ENCODE measurements around the gene RPRD1B.
A peak's percentile ranks its signal among the peaks of the same experiment; 100 is the strongest.
"Not testable (repeated sequence)": the region's sequence is repeated elsewhere in the genome, so short reads cannot be mapped to it uniquely, and the experiment has no call there.

RPRD1B gene

DNA sequence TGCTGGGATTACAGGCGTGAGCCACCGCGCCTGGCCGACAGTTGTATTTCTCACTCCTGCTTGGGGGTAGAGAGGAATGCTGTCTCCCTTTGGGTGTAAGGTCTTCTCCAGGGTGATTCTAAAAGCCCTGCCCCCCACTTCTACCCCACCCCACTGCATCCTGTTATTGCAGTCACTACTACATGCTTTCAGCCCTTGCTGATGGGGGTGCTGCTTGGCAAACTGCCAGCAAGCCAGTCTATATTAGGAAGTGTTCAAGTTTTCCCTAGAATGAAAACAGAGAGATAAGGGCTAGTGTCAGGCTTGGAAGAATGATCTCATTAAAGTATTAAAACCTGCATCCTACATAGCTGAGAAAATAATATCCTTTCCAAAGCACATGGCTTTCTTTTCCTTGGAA, 31.6 kb upstream of the RPRD1B start:
- no peak for DNase-seq

DNA sequence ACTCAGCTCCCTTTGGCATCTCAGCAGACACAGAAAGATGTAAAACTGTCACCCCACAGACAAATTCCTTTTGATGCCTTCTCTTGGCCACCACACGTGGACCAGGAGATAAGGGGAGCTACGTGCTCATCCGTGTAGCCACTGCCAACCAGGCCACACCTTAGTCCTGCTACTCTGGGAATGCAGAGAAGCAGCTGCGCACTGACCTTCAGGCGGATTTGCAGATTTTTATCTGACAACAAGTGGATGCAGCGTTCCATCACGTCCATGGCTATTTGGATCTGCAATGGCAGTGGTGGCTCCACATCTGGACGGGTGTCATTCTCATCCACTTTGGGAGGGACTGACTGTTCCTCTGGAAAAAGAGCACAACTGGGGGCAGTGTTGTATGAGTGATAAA, 31.1 kb upstream of the RPRD1B start:
- DNase-seq: no peak

DNA sequence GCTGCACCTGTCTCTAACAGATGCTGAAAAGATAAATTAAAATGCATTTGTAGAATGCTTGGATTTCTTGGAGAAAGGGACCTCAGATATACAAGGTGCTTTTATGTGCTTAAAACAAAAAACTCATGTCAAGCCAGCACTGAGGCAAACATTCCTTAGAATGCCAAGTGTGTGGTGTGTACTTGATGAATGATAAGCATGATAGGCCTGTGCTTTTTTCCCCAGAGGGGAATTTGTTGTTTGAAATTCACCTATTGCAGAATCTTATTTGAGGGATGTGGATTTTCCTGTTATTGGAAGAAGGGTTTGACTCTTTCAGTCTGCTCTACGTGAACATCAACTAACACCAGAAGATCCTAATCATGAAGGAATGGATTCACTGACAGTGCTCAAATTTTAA, 29.1 kb upstream of the RPRD1B start:
- DNase-seq: no peak

DNA sequence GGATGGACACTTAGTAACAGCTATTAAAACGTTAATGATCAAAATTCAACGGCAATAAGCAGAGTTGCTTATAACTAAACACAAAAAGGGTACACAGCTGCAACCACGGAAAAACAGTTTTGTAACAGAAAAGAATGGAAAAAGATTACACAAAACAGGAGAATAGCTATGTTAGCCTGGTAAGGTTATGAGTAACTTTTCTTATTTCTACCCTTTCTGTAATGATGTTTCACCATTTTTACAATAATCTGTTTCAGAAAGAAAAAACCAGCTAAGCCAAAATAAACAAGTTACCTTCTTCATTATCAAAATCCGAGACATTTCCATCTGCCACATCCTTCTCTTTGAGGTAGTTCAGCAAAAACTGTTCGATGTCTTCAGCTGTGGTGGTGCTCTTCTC, 27.6 kb upstream of the RPRD1B start:
- no peak for DNase-seq

DNA sequence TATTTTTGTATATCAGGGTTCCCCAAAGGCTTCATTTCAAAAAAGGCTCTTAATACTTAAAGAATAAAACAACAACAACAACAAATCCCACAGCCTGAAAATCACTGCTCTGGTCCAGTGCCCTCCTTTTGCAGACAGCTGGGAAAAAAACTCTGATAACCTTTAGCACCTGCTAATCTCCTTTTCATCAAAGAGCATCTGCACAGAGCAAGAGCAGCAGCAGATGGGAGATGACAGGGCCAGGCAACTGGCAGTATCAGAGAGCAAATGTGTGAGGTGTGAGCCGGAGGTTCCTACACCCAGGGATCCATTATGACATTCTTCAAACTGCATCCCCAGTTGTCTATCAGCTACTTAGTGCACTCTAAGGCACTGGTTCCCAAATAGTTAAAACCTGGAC, 26.0 kb upstream of the RPRD1B start:
- no peak for DNase-seq

DNA sequence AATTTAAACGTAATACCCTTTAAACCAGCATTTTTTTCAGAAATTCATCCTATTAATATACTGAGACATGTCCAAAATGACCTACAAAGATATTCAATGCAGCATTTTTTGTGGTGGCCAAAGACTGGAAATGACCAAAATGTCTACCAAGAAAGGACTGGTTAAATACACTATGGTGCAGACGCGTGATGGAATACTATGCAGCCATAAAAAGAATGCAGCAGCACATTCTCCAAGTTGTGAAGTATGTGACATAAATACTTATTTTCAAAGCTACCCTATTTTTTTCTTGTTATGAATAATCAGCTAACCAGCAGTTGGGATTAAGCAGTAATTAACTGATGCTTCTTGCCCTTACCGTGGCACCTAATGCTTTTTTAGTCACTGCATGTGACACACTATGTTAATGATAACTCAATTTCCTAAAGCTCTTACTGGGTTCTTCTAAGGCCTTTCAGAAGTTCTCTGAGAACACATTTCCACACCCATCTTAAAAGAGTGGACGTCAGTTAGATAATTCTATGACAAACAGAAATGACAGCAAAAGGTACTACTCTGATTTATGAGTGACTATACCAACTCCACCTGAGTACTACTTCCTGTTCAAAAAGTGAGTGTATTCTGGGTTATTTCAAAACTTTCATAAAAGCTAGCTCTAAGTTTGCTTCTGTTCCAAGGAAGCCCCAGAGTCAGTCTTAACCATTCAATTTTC, 25.2 kb upstream of the RPRD1B start:
- DNase-seq: no peak

DNA sequence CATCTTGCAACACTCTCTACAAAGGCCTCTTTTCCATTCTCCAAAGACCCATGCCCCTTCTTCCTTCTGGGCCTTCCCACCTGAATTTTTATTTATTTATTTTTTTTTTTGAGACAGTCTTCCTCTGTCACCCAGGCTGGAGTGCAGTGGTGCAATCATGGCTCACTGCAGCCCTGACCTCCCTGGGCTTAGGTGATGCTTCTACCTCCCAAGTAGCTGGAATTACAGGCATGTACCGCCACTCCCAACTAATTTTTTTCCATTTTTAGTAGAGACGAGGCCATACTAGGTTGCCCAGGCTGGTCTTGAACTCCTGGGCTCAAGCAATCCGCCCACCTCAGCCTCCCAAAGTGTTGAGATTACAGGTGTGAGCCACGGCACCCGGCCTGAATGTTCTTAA, 24.1 kb upstream of the RPRD1B start:
- not testable (repeated sequence) for DNase-seq

DNA sequence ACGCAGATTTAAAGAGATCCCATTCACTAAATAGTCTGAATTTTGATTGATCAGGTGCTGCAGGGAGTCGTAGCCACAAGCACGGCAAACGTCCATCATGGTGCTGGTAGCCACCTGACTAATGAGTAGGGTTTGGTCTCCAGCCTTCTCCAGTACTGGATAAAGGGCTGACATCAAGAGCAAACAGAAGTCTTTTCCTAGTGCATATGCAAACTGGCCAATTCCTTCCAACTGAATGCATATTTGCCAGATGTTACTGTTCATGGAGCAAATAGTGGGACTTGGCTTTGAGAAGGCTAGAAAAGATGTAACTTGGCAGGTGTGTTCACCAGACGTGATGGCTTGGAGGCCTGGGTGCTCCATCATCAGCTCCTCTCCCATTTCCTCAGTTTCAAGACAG, 21.9 kb upstream of the RPRD1B start:
- no peak for DNase-seq

DNA sequence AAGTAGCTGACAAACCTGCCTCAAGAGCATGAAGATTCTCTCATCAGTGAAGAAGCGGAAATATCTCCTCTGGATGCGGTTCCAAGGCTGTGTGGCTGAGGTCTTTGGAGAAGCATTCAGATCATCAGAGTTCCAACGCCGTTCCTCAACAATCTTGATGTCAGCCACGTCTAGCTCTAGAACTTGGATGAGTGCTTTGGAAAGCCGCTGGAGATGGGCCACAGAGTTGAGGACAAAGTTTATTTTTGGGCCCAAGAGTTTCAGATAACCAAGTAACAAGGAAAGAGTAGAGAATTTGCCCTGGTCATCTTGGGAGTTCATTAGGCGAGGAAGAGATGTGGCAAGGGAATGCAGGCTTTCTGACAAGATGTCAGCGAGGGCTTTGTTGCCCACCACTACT, 21.2 kb upstream of the RPRD1B start:
- no peak for DNase-seq

DNA sequence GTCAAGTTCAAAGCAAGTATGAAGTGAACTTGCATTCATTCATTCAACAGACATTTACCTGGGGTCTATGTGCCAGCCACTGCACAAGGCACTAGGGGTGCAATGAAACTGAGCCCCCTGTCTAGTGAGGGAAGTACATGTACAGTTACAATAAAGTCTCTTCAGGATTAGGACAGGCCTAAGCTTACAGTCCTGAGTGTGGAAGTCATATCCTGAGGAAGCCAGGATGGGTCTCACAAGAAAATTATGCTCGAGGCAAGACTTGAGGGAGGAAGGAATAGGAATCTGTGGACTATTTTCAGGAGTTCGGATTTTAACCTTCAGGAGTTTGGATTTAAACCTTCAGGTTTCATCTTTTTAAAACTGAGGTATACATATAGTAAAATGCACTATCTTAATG, 19.7 kb upstream of the RPRD1B start:
- no peak for DNase-seq

DNA sequence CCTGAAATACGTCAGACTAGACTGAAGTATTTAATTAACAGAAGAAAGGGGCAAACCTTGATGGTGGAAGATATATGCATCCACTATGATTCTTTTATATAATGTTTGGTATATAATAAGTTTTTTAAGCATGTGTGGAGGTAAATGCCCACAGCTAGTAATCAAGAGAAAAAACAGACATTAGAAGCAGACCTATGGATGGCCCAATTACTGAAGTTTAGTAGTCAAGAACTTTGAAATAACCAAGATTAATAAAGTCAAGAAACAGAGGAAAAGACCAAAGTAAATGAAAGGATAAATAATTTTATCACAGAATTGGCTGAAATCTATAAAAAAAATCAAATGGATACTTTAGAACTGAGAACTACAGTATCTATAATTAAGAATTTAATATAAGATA, 15.6 kb upstream of the RPRD1B start:
- DNase-seq: peak; percentile 27

DNA sequence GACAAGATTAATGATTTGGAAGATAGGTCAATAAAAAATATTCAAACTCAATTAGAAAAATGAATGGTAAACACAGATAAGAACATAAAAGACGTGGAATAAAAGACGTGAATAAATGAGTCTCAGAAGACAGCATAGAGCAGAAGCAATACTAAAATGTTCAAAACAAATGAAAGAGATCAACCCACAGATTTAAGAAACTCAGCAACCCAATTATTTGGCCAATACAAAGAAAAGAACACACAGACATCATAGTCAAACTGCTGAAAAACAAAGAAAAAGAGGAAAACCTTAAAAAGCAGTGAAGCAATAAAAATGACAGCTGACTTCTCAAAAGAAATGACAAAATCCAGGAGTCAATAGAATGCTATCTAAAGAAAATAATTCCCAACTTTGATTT, 15.2 kb upstream of the RPRD1B start:
- no peak for DNase-seq

DNA sequence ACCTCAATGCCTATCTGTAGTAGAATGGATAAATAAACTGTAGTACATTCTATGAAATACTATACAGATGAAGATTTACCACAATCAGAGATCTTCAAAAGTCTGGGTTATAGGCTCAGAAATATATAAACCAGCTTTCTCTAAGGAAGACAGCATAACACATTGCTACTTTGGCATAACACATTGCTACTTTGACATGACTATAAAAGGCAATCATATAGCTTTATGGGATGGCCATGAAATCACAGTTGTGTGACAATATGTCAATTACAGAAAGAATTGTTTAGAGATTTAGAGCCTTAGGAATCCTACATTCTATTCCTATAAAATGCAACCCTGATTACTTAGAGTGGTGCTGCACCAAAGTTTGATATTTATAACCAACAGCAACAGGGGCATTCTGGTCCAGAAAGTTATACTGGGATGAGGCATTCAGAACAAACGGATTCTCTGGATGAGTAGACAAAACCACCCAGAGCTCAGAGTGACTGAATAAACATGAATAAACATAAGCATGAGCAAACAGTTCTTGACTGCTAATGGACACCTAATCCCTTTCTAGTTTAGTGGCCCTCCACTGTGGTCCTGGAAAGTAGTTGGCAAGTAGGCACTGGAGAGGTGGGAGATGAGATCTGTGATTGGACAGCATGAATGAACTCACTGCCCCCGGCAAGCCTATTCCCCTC, 12.3 kb upstream of the RPRD1B start:
- no peak for DNase-seq

DNA sequence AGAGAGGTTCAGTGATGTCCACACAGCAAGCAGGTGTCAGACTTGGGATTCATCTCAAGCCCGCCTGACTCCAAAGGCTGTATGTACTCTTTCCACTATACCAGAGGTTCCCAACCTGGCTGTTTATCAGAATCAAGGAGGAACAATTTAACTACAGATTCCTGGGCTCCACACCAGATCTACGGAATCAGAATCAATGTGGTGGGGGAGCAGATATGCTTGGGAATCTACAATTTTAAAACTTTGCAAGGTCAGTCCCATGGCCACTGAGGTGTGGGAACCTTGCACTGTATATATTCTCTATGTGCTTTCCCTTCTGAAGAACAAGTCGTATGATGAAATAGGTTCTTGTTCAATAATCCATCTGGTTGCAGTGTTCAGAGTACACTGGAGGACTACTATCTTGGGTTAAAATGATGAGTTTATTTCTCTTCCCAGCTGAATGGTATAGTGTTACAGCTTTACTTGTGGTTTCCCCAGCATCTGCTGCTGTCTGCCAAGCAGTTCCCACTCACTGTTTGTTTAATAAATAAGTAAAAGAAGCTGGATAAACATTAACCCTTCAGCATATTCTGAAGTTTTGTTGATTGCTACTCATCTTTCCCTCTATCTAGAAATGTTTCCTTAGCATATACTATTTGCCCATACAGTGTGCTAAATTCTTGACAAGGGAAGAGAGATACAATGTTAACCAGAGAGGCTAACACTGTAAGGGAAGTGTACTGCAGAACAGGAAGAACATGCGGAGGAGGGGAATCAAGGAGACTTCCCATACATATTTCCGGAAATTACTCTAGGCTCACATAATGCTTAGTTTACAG, 10.2 kb upstream of the RPRD1B start:
- DNase-seq: no peak

DNA sequence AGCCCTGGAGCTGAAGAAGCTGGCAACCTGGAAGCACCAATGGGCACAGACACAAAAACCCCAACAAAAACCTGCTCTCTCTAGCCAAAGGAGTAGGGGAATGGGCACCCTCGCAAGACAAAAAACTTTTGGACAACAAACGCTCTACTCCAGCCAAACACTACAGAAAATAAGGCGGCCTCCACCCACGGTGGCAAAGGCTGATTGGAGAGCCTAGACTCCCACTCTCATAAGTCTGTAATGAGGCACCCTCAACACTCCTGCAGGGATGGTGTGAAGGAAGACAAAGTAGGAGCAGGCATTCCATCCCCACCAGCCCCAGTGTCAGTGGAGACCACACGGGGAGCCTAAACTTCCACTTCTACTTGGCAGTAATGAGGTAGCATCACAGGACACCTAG, 9.1 kb upstream of the RPRD1B start:
- DNase-seq: no peak

DNA sequence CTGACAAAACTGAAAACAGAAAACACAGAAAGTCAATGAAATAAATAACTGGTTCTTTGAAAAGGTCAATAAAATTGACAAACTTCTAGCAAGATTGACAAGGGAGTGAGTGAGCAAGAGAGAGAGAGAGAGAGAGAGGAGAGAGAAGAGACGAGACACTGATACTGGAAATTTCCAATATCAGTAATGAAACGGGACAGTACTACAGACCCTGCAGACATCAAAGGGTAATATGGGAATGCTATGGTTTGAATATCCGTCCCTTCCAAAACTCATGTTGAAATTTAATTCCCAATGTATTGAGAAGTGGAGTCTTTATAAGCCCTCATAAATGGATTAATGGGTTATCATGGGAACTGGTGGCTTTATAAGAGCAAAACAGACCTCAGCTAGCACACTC, 4.1 kb upstream of the RPRD1B start:
- no peak for DNase-seq

DNA sequence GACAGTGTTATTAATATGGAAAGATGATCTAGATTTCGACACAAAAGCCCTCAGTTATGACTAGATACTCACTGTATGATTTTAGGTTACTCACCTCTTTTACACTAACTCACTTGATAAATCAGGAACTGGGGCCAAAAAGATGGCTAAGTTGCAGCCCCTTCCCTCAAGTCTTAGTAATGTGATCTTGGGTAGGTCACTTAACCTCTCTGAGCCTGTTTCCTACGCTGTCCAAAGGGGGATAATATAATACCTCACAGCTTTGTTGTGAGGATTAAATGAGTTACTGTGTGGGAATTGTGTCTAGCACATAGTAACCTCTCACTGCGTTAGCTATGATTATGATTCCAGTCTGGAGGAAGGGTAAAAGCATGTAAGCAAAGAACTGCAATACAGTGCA, 1.6 kb upstream of the RPRD1B start:
- DNase-seq: no peak

DNA sequence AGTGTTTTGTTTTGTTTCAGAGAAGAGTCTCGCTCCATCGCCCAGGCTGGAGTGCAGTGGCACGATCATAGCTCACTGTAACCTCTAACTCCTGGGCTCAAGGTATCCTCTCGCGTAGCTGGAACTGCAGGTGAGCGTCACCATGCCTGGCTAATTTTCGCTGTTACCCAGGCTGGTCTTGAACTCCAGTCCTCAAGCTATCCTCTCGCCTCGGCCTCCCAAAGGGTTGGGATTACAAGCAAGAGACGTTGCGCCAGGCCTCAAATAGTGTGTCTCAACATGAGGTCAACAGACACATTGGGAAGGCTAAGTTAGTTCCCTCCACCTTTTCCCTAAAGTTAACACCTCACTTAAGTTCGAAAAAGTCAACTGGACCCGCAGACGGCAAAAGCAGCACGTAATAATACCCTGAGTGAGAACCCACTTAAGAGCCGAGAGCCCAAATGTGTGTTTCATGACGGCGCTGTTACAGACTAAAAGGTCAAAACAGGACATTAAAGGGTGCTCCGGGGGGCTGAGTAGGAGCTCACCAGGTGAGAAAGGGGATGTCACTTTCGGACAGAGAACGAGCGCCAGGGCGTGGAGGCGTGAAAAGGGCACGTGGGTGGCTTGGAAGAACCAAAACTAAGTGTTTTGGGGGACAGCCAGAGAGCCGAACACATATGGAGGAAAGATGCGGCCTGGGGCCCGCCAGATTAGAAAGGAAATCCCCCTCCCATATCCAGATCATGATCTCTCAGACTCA, 789 bp upstream of the RPRD1B start:
- peak; percentile 58 for DNase-seq

DNA sequence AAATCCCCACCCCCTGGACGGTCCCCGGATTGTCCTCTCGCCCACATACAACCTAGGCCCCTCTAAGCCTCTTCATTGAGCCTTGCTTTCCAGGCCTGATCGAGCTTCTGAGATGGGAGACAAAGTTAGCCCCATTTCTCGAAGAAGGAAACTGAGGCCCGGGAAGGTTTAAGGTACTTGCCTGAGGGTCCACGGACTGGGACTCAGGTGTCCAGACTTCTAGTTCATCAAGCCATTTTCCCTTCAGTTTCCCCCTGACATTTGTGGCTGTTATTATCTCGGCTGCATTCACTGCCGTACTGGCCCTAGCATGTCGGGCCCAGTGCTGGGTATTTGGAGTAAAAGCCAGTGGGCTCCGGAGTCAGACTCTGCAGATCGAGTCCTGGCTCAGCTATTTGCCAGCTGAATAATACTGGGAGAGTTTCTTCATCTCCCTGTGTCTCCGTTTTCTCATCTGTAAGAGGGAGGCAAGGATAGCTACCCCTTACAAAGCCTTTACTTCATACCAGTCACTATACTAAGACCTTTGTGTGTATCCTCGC, 633 bp downstream of the RPRD1B start:
- DNase-seq: peak; percentile 39

DNA sequence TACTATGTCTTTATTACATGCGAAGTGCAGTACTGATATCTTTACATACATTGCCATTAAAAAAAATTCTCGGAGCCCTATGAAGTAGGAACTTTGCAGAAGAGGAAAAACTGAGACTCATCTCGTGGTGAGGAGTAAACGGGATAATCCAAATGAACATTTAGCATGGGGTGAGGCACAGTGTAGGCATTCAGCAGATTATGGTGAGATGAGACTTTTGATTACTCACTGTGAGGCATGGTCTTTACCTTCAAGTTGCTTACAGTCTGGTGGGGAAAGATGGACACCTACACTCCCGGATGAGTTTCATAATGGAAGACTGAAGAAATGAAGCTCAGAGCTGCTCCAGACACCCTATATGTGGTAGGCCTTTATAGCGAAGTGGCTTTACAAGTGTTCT, 1.4 kb downstream of the RPRD1B start:
- peak; percentile 5 for DNase-seq

DNA sequence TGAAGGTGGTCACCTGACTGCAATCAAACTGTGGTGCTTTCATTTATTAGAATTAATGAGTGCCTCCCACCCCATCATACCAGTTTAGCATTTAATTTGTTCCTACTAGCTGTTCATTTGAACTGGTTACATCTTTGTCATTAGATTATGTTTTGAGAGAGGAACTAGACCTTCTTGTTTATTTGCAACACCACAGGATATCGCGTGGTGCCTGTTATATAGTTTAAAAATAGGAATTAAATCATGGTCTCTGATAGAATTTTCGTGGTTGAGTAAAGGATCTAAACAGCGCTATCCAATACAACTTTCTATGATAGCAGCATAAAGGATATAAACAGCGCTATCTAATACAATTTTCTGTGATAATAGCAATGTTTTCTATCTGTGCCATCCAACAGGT, 2.8 kb downstream of the RPRD1B start:
- no peak for DNase-seq

DNA sequence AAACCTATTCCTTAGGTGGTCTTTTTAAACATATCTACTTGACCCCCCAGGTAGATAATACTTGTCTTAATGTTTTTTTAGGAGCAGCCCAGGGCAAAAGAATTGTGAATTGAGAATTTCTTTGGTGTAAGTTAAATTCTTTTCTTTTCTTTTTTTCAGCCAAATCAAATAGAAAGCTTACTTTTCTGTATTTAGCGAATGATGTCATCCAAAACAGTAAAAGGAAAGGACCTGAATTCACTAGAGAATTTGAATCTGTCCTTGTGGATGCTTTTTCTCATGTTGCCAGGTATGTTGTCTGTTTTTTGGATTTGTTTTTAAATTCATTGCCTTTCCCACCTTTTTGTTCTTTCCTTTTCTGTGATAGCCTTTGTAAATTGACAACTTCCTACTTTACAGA, 6.7 kb downstream of the RPRD1B start:
- no peak for DNase-seq

All from OCI-M1 (cell line).